ENCODE data around the gene IFT172.
"Not testable (repeated sequence)": the region's sequence is repeated elsewhere in the genome, so short reads cannot be mapped to it uniquely, and the experiment has no call there.

IFT172 gene, protein sequence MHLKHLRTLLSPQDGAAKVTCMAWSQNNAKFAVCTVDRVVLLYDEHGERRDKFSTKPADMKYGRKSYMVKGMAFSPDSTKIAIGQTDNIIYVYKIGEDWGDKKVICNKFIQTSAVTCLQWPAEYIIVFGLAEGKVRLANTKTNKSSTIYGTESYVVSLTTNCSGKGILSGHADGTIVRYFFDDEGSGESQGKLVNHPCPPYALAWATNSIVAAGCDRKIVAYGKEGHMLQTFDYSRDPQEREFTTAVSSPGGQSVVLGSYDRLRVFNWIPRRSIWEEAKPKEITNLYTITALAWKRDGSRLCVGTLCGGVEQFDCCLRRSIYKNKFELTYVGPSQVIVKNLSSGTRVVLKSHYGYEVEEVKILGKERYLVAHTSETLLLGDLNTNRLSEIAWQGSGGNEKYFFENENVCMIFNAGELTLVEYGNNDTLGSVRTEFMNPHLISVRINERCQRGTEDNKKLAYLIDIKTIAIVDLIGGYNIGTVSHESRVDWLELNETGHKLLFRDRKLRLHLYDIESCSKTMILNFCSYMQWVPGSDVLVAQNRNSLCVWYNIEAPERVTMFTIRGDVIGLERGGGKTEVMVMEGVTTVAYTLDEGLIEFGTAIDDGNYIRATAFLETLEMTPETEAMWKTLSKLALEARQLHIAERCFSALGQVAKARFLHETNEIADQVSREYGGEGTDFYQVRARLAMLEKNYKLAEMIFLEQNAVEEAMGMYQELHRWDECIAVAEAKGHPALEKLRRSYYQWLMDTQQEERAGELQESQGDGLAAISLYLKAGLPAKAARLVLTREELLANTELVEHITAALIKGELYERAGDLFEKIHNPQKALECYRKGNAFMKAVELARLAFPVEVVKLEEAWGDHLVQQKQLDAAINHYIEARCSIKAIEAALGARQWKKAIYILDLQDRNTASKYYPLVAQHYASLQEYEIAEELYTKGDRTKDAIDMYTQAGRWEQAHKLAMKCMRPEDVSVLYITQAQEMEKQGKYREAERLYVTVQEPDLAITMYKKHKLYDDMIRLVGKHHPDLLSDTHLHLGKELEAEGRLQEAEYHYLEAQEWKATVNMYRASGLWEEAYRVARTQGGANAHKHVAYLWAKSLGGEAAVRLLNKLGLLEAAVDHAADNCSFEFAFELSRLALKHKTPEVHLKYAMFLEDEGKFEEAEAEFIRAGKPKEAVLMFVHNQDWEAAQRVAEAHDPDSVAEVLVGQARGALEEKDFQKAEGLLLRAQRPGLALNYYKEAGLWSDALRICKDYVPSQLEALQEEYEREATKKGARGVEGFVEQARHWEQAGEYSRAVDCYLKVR (N-terminal part only)

DNA sequence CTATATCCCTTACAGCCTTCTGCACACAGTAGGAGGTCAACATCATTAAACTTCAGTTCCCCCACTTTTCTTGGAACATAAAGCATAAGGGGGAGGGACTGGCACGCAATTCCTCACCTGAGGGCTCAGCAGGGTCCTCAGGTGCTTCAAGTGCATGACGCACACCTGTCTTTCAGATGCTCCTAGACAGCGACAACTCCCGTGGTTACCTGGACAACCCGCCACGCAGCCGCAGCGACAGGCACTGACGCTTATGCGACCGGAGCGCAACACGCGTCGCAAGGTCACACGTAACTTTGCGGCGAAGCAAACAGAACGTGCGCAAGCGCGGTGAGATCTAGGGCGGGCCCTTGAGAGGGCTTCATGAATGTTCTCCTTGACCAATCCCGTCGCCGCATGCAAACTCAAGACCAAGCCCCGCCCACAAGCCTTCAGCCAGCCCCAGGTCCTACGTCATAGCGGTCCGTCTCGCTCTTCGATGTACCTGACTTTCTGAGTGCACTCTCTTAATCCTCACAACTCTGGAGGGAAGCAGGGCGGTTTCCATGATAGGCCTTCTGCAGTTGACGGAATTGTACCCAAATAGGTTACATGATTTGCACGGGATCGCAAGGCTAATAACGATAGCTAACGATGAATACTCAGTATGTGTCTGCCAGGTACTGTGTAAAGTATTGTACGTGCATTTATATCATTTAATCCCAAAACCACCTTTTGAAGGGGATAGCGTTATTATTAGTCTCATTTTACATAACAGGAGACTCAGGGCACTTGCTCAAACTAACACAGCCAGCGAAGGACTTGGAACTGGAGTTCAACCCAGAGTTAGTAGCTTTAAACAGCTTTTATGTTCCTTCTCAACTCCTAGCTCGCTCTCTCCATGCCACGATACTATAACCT lies at the start of gene IFT172:
Gene IFT172 (minus strand): TSS at position 246 of the 900 bp plus-strand sequence. CDS start 90 bp downstream, at position 156.
- peak; percentile 99 for DNase-seq

DNA sequence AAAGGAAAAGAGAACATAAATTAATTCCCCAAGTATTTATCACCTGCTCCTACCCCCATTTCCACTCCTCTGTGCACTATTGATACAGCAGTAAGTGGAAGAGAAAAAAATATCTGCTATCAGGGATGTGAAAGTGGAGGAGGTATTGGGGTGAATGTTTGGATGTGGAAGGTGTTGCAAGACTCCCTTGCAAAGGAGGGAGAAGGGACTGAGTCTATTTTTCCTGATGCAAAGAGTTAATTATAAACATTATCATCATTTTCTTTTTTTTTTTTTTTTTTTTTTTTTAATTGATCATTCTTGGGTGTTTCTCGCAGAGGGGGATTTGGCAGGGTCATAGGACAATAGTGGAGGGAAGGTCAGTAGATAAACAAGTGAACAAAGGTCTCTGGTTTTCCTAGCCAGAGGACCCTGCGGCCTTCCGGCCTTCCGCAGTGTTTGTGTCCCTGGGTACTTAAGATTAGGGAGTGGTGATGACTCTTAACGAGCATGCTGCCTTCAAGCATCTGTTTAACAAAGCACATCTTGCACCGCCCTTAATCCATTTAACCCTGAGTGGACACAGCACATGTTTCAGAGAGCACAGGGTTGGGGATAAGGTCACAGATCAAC lies 49.4 kb upstream of the IFT172 start:
- DNase-seq = not testable (repeated sequence)

DNA sequence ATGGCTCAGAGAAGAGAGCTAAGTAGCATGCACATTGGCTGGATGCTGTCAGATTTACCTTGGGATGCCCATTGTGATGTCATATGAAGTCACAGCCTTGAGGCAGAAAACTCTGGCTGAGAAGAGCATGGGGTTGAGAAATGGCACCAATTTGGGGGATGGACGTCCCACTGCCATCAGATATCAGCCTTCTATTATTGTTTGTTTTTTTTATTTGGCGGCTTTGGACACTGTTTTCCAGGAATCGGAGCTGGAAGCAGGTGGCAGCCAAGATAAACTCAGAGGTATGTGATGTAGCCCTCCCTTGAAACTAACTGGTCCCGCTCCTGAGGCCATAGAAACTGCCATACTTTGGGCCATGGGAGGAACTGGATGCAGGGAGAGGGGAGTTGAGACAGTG lies 47.7 kb upstream of the IFT172 start:
- DNase-seq = no peak

DNA sequence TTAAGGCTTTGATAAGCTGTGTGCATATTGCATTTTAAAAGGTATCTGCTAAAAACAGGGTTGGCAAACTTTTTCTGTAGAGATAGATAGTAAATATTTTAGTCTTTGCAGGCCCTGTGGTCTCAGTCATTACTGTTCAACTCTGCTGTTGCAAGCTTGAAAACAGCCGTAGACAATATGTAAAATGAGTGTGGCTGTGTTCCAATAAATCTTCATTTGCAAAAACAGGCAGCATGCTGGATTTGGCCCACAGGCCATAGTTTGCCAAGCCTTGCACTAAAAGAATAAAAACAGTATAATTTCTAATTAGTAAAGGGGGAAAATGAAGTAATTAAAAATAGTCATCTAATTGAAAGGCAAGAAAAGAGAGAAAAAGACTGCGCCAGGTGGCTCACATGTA lies 42.4 kb upstream of the IFT172 start:
- no peak for DNase-seq

DNA sequence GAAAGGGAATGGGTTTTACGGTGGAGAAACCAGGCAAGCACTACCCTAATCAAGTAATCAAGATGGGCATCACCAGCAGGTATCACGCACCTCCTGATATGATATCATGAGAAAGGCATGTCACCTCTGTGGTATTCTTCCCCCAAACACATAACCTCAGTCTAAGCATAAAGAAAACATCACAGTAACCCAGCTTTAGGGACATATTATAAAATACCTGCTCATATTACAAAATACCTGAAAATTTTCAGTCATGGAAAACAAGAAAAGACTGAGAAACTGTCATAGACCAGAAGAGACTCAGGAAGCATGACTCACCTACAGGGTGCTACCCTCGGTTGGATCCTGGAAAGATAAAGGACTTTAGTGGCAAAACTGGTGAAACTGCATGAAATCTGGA lies 37.6 kb upstream of the IFT172 start:
- no peak for DNase-seq

DNA sequence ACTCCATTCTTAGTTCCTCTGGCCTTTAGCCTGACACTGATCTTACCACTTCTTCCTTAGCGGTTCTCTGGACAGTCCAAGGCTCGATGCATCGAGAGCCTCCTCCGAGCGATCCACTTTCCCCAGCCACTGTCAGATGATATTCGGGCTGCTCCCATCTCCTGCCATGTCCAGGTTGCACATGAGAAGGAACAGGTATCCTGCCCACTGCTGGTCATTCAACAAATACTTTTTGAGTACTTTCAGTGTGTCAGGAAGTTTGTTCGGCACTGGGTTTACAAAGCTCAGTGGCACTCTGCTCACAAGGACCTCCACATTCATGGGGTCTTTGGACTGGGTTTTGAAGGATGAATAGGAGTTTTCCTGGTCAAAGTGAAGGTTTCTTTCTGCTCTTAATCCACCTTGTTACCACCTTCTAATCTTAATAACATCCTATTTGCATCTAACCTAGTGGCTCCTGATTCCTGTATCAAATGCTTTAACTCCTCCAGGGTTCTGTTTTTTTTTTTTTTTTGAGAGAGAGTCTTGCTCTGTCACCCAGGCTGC lies 32.9 kb upstream of the IFT172 start:
- no peak for DNase-seq

DNA sequence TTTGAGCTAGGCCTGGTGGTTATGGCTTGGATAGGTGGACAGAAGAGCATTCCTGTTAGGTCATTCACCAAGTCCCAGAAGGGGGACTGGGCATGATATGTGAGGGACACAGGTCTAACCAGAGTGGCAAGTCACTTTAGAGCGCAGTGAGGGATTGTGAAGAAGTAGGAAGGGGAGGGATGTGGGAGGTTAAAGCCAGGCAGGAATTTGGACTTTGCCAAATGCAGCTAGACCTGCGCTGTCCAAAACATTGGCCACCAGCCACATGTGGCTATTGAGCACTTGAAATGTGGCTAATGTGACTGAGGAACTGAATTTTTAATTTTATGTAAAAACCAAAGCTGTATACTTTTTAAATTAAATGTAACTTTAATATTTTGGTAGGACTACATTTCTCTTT lies 30.8 kb upstream of the IFT172 start:
- DNase-seq = no peak

DNA sequence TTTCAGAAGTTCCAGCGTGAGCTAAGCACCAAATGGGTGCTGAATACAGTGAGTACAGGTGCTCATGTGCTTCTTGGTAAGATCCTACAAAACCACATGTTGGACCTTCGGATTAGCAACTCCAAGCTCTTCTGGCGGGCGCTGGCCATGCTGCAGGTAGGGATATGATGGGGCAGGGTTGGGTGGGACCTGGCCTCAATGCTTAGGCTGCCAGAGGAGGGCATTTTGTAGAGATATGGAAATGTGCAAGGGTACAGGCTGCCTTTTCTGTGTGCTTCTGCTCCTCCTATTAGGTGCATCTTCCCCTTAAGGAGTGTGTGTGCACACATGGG lies 29.2 kb upstream of the IFT172 start:
- no peak for DNase-seq

DNA sequence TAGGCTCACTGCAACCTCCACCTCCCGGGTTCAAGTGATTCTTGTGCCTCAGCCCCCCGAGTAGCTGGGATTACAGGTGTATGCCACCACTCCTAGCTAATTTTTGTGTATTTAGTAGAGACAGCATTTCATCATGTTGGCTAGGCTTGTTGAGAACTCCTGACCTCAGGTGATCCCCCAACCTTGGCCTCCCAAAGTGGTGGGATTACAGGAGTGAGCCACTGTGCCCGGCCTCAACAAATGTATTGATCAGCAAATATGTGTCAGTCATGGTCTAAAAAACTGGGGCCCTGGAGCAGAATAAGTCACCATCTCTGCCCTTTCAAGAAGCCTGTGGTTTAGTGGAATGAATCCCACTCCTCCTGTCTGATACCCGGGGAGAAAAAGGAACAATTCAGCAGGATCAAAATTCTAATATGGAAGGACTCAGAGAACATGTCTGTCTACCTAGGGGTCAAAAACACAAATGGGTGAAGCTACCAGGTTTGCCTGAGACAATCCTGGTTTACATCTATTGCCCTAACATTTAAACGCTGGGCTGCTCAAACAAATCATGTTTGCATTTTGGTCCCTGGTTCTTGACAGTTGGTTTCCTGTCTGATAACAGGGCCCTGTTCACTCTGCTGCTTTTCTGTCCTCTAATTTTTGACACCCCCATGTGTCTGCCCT lies 28.7 kb upstream of the IFT172 start:
- no peak for DNase-seq

DNA sequence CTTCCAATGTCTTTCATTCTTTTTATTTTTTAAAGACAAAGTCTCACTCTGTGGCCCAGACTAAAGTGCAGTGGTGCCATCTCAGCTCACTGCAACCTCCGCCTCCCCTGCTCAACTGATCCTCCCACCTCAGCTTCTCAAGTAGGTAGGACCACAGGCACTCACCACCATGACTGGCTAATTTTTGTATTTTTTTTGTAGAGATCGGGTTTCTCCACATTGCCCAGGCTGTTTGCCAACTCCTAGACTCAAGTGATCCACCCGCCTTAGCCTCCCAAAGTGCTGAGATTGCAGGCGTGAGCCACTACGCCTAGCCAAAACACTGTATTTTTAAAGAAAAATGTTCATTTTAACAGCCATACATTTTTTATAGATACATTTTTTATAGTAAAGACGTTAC lies 19.8 kb upstream of the IFT172 start:
- DNase-seq = no peak

DNA sequence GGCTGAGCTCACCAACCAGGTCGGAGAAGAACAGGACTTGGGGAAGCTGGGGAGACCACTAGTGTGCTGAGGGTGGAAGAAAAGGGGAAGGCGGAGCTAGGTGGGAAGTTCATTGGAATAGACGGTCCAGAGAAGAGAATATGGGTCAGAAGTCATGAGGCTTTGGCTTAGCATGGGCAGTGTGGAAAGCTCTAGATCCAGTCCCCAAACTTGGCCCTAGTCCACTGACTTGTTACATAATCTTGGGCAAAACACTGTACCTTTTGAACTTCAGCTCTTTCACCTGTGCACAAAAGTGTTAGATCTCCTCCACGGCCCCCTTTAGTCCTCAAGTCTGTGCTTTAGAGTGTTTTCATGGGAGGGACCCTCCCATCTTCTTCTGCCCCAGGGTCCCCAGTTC lies 17.8 kb upstream of the IFT172 start:
- DNase-seq = no peak

DNA sequence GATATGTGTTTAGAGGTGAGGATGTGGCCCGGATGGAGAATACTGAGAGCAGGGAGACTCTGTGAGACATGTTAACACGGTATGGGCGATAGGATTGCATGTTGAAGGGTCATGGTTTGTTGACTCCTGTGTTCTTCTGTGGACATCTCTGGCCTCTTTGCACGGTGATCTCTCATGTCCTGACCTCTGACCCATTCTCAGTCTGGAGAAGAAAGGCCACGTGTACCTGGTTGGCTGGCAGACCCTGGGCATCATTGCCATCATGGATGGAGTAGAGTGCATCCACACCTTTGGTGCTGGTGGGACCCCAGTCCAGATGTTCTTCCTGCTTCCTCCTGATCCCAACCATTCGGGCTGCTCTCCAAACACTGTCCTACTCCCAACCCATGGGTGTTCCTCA lies 17.0 kb upstream of the IFT172 start:
- no peak for DNase-seq

DNA sequence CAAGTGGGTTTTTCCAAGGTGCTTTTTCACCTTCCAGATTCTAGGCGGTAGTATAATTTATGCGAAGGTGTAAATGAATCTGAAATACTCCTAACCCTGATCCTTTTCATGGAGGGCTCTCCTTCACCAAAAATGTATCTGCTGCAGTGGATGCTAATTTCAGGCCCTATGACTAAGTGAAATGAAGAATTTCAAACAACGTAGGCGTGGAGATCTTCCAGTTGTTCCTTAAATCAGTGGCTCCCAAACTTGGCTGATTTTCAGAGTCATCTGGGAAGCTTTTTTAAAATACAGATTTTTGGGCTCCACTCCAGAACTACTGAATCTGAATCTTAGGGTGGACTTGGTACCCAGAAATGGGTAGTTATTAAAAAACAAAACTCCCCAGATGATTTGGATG lies 12.6 kb upstream of the IFT172 start:
- no peak for DNase-seq

DNA sequence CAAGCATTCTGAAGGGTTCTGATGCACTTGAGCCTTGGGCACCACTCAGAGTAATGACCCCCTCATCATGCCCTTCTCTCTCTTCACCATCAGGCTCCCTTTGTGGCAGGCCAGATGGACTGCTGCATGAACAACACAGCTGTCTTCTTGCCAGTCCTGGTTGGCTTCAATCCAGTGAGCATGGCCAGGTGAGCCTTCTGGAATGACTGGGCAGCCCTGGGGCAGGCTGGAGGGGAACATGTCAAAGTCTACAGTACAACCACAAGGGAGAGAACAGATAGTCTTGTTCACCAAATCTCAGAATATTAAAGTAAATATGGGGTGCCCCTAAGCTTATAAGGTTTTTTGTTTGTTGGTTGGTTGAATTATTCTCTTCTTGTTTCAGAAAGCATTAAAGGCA lies 11.5 kb upstream of the IFT172 start:
- no peak for DNase-seq

DNA sequence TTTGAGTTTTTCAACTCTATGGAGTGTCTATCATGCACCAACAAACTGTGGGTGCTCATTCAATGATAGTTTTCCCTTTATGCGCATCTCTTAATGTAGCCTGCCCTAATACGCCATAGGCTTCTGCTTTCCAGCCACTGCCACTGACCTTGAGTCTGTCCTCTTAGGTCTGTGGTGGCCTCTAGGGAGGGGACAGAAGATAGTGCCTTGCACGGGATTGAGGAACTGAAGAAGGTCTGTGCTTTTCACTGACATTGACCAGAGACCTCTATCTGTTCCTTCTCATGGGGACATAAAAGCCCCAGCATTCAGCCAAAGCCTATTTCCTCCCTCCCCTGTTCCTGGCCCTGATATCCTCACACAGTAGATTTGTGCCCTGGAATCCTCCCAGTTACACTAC lies 9.4 kb upstream of the IFT172 start:
- no peak for DNase-seq

DNA sequence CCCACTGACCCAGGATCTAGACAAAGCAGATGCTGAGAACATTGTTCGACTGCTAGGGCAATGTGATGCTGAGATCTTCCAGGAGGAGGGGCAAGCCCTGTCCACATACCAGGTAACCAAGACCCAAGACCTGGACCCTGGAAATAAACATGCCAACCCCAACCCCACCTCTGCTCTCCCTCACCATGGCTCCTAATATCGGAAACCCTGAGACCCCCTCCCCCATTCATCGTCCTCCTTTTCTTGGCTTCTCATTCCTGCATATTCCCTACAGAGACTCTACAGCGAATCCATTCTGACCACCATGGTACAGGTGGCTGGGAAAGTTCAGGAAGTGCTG lies 7.7 kb upstream of the IFT172 start:
- DNase-seq = no peak

DNA sequence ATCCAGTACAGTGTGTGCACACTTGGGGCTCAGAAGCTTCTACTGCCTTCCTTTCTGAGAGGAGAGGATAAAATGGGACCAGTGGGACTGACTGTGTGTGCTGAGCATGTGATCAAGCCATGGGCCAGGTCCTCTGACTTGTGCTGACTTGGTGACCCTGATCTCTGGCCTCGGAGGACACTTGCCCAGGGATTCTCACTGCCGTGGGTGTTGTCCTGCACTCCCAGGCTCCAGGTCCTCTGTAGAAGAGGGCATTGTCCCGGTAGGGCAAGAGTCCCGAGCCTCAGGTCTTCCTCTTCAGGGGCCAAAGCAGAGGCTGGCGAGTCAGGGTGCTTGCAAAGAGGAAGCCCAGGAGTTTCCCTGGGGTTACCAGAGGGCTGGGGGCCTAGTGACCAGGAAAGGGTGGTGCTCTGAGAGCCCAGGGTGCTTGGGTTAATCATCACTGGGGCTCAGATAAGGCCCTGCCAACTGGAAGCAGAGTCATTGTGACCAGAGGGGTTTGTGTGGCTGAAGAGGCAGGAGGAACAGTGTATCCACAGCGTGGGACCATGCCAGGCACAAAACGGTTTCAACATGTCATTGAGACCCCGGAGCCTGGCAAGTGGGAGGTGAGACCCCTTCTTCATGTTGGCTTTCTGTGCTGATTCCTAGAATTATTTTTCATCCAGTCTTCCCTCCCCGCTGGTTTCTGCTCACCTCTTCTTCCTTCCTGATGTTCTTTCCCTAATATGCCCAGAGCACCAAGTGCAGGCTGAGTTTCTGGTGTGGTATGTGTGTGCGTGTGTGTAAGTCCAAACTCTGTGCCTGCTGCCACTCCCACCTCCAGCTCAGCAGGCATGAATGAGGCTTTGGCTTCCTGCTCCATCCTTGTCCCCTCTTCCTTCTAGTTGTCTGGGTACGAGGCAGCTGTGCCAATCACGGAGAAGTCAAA lies 7.1 kb upstream of the IFT172 start, which contains the start of gene GCKR:
Gene GCKR (plus strand): TSS at position 483 of the 931 bp plus-strand sequence. CDS start 66 bp downstream, at position 549.
- DNase-seq = no peak

DNA sequence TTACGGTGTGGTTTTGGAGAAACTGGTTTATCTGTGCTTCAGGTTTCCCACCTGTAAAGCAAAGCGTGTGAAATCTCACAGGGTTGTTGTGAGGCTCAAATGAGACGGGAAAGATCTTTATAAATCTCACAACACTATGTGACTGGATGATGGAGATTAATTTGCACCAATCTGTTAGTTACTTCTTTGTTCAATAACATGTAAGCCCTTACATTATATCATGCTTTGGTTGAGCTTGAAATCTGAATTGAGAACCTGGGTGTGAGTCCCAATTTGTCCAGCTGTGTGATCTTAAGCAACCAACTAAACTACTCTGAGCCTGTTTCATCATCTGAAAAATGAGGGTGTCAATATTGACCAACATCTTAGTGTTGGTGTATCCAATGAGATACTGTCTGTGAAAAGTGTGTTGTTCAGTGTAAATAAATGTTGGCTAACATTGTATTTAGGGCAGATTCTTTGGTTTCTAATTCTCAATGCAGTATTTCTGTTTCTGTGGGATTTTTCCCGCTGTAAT lies 6.4 kb upstream of the IFT172 start:
- no peak for DNase-seq

DNA sequence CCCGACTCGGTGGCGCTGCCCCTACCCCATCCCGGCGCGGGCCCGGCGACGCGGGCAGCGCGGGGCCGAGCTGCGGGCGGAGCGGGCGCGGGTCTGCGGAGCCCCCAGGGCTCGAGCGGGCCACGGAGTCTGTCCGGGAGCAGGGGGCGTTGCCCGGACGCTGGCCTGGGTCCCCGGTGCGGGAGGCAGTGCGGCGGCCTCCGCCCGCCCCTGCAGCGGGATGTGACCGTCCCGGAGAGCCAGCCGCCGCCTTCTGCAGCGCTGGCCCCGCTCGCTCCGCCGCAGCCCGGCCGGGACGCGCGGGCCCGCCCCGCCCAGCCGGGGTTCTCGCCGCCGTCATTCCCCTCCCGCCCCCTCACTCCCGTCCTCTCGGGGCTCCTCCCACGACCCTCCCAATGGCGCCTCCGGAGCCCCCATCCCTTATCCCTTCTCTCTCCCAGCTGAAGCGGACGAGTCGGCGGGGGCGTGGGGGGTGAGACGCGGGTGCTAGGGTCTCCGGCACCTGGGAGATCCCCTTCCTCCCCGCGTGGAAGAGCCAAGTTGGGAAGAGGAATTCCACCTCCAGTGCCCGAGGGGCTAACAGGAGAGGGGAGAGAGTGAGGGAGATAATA lies 5.5 kb upstream of the IFT172 start, which contains the start of gene FNDC4:
Gene FNDC4 (minus strand): TSS at position 257 of the 611 bp plus-strand sequence. CDS start 521 bp downstream, outside the sequence.
- DNase-seq = no peak
